HepG2 (cell line): ENCODE data around the gene ANAPC5. TPM values are rescaled to one million over a fixed set of nuclear protein-coding genes. Genes with fewer than 3 reads are reported as not detected.

Source experiments
- ARNT2 ChIP-seq: sonication (generic); formaldehyde crosslinking; IDR thresholded peaks from 2 replicates; pipeline ENCODE4 v1.8.0; 2022; ENCODE audit warnings: mild to moderate bottlenecking, low read depth, missing genetic modification reagents, moderate library complexity
- CBFB ChIP-seq: sonication (generic); formaldehyde crosslinking; IDR thresholded peaks from 2 replicates; pipeline ENCODE4 v1.4.0; 2020; ENCODE audit warnings: missing genetic modification reagents
- EED ChIP-seq: sonication (generic); formaldehyde crosslinking; IDR thresholded peaks from 2 replicates; pipeline ENCODE4 v1.5.0; 2020; ENCODE audit warnings: mild to moderate bottlenecking, missing genetic modification reagents
- EP300 ChIP-seq, 3 experiments: sonication (generic) in 1 of 3; formaldehyde crosslinking in 1 of 3; IDR thresholded peaks; 2 replicates each; pipeline versions ENCODE4 v1.5.1 to v1.6.1; 2011 to 2020; ENCODE audit warnings: low read depth in 2 of 3, low read length in 2 of 3, borderline replicate concordance in 1 of 3, improper control_type of control experiment in 1 of 3, mild to moderate bottlenecking in 1 of 3, missing genetic modification reagents in 1 of 3, moderate library complexity in 1 of 3
- ETS1 ChIP-seq: sonication (generic); formaldehyde crosslinking; IDR thresholded peaks from 2 replicates; pipeline ENCODE4 v1.4.0; 2020; ENCODE audit warnings: missing genetic modification reagents
- KLF6 ChIP-seq: IDR thresholded peaks from 2 replicates; pipeline ENCODE4 v1.8.0; 2016; ENCODE audit warnings: missing biosample characterization, missing genetic modification reagents
- MEIS2 ChIP-seq: sonication (generic); formaldehyde crosslinking; IDR thresholded peaks from 2 replicates; pipeline ENCODE4 v1.9.0; 2021; ENCODE audit warnings: mild to moderate bottlenecking, missing genetic modification reagents
- ZFAT ChIP-seq: sonication (generic); formaldehyde crosslinking; conservative IDR thresholded peaks from 2 replicates; pipeline ENCODE4 v1.8.1; 2023; ENCODE audit warnings: missing genetic modification reagents, inconsistent platforms
- ZNF256 ChIP-seq: sonication (generic); formaldehyde crosslinking; conservative IDR thresholded peaks from 2 replicates; pipeline ENCODE4 v1.4.0; 2020; ENCODE audit warnings: missing genetic modification reagents
- ZNF460 ChIP-seq: sonication (generic); formaldehyde crosslinking; IDR thresholded peaks from 2 replicates; pipeline ENCODE4 v1.5.1; 2020; ENCODE audit warnings: missing genetic modification reagents, mild to moderate bottlenecking, borderline replicate concordance
- polyA plus RNA-seq, 8 experiments: library from polyadenylated mRNA; depleted of rRNA in 3 of 8; stranded (reverse) in 7 of 8; unstranded in 1 of 8; fragments of >200 nt; fragmentation: Illumina TruSeq in 4 of 8; extraction: Trizol in 4 of 8; gene quantifications; 2 replicates each; pipeline versions ENCODE4 v1.2.1 to v1.2.3, GENCODE V29; 2011 to 2016; ENCODE audit warnings: low read depth in 4 of 8, missing spikeins in 1 of 8, mixed read lengths in 1 of 8; ENCODE audit not compliant: insufficient read depth in 1 of 8
- total RNA-seq, 5 experiments: library from RNA; depleted of rRNA; stranded (reverse); fragments of >200 nt; fragmentation: Illumina TruSeq; extraction: Trizol; gene quantifications; 2 replicates each; pipeline ENCODE4 v1.2.3, GENCODE V29; 2016; ENCODE audit warnings: low read depth in 1 of 5
- TF ChIP-seq, protein P1 (sequence below), 2 experiments: fragments of 450-650 bp in 1 of 2; sonication (generic) in 1 of 2; formaldehyde crosslinking in 1 of 2; IDR thresholded peaks; 2 replicates each; pipeline versions ENCODE4 v1.6.1 to v1.8.0; 2016 to 2022; ENCODE audit warnings: antibody characterized with exemption in 1 of 2, mild to moderate bottlenecking in 1 of 2, missing genetic modification reagents in 1 of 2
- TF ChIP-seq, protein P2 (sequence below): sonication (generic); formaldehyde crosslinking; IDR thresholded peaks from 2 replicates; pipeline ENCODE4 v1.4.0; 2020; ENCODE audit warnings: missing genetic modification reagents, mild to moderate bottlenecking, borderline replicate concordance
- TF ChIP-seq, protein P3 (sequence below): IDR thresholded peaks from 2 replicates; pipeline ENCODE4 v1.6.1; 2016; ENCODE audit warnings: low read depth, borderline replicate concordance

The ANAPC5 gene
- total and polyA plus RNA-seq, 2 of the 13 experiments (the other 11 are each of a cell fraction or from before 2014, with no cell fraction given): 146 to 161 TPM

- TF ChIP-seq ZFAT (CRISPR knock-in tag) (no peak), ARNT2 (peak; percentile 72; the same call in 1 of the 2 replicates), ZNF460 (no peak), EP300 (IDR thresholded peaks at IDR 0.05; ENCODE audit: low read depth in 2 of 2, low read length in 2 of 2) (no peak), EP300 (CRISPR knock-in tag; IDR thresholded peaks at IDR 0.05; ENCODE audit: borderline replicate concordance) (no peak), KLF6 (CRISPR knock-in tag) (peak; percentile 45; the same call in 1 of the 2 replicates), ZNF256 (CRISPR knock-in tag) (0 out of 2 replicates have a peak, but pooled peaks have one; percentile 46), CBFB (CRISPR knock-in tag) (peak; percentile 60; the same call in 1 of the 2 replicates), EED (no peak), ETS1 (CRISPR knock-in tag) (no peak), MEIS2 (CRISPR knock-in tag) (no peak; the same call in 1 of the 2 replicates)
- TF ChIP-seq, protein P1, sequence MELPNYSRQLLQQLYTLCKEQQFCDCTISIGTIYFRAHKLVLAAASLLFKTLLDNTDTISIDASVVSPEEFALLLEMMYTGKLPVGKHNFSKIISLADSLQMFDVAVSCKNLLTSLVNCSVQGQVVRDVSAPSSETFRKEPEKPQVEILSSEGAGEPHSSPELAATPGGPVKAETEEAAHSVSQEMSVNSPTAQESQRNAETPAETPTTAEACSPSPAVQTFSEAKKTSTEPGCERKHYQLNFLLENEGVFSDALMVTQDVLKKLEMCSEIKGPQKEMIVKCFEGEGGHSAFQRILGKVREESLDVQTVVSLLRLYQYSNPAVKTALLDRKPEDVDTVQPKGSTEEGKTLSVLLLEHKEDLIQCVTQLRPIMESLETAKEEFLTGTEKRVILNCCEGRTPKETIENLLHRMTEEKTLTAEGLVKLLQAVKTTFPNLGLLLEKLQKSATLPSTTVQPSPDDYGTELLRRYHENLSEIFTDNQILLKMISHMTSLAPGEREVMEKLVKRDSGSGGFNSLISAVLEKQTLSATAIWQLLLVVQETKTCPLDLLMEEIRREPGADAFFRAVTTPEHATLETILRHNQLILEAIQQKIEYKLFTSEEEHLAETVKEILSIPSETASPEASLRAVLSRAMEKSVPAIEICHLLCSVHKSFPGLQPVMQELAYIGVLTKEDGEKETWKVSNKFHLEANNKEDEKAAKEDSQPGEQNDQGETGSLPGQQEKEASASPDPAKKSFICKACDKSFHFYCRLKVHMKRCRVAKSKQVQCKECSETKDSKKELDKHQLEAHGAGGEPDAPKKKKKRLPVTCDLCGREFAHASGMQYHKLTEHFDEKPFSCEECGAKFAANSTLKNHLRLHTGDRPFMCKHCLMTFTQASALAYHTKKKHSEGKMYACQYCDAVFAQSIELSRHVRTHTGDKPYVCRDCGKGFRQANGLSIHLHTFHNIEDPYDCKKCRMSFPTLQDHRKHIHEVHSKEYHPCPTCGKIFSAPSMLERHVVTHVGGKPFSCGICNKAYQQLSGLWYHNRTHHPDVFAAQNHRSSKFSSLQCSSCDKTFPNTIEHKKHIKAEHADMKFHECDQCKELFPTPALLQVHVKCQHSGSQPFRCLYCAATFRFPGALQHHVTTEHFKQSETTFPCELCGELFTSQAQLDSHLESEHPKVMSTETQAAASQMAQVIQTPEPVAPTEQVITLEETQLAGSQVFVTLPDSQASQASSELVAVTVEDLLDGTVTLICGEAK (IDR thresholded peaks at IDR 0.05): no peak
- TF ChIP-seq, protein P1 (CRISPR knock-in tag; IDR thresholded peaks at IDR 0.05): no peak; the same call in 1 of the 2 replicates
- TF ChIP-seq, protein P2, sequence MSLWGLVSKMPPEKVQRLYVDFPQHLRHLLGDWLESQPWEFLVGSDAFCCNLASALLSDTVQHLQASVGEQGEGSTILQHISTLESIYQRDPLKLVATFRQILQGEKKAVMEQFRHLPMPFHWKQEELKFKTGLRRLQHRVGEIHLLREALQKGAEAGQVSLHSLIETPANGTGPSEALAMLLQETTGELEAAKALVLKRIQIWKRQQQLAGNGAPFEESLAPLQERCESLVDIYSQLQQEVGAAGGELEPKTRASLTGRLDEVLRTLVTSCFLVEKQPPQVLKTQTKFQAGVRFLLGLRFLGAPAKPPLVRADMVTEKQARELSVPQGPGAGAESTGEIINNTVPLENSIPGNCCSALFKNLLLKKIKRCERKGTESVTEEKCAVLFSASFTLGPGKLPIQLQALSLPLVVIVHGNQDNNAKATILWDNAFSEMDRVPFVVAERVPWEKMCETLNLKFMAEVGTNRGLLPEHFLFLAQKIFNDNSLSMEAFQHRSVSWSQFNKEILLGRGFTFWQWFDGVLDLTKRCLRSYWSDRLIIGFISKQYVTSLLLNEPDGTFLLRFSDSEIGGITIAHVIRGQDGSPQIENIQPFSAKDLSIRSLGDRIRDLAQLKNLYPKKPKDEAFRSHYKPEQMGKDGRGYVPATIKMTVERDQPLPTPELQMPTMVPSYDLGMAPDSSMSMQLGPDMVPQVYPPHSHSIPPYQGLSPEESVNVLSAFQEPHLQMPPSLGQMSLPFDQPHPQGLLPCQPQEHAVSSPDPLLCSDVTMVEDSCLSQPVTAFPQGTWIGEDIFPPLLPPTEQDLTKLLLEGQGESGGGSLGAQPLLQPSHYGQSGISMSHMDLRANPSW (CRISPR knock-in tag): peak; percentile 43; the same call in 1 of the 2 replicates
- TF ChIP-seq, protein P3, sequence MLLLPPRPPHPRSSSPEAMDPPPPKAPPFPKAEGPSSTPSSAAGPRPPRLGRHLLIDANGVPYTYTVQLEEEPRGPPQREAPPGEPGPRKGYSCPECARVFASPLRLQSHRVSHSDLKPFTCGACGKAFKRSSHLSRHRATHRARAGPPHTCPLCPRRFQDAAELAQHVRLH (CRISPR knock-in tag): peak; percentile 70; the same call in 1 of the 2 replicates
Observed at GRCh38 chr12:121399391-121400331, 47.5 kb upstream of the ANAPC5 start, which contains the start of gene RNF34 (continued).
